ENCODE data around the gene RERE.

The RERE gene

DNA sequence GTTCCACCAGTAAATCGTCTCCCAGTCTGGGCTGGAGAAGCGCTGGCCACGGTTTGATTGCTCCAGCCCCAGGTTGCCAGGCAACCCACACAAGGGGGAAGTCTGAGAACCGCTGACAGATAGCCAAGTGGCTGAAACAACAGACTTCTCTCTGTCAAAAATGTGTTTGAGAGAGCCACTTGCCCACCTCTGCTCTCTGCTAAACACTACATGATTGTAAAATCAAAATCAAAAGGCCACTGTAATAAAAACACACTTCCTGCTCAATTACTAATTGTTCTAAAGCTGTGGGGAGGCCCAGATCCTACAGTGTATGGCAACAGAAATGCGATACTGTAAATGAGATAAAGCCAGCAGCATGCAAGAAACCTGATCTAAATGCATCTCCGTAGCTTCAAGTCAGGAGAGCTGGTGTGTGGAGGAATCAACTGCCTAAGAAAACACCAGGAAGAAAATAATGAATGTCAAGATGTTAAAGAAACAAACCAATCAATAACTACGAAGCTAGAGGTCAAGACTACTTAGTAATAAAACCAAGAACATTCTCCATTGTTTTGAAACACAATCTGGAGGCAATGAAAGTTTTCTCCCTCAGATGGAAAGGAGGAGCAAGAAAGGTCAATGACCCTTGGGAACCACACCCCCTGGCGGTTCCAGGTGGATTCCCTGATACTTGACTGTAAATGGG lies 378.3 kb downstream of the RERE start (continued):
- TF ChIP-seq ZNF112 (tag by site-specific recombination; IDR thresholded peaks at IDR 0.05), result no peak
- TF ChIP-seq, protein P1, sequence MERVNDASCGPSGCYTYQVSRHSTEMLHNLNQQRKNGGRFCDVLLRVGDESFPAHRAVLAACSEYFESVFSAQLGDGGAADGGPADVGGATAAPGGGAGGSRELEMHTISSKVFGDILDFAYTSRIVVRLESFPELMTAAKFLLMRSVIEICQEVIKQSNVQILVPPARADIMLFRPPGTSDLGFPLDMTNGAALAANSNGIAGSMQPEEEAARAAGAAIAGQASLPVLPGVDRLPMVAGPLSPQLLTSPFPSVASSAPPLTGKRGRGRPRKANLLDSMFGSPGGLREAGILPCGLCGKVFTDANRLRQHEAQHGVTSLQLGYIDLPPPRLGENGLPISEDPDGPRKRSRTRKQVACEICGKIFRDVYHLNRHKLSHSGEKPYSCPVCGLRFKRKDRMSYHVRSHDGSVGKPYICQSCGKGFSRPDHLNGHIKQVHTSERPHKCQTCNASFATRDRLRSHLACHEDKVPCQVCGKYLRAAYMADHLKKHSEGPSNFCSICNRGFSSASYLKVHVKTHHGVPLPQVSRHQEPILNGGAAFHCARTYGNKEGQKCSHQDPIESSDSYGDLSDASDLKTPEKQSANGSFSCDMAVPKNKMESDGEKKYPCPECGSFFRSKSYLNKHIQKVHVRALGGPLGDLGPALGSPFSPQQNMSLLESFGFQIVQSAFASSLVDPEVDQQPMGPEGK (tag by site-specific recombination; IDR thresholded peaks at IDR 0.05), result peak; percentile 77
- peak; percentile 84 for TF ChIP-seq ZNF501 (tag by site-specific recombination; IDR thresholded peaks at IDR 0.05)
- peak; percentile 41; the same call in 1 of the 2 replicates for TF ChIP-seq KLF16 (tag by site-specific recombination; IDR thresholded peaks at IDR 0.05)
- no peak for TF ChIP-seq HOXC10 (CRISPR knock-in tag; IDR thresholded peaks at IDR 0.05)
- TF ChIP-seq ZNF48 (tag by site-specific recombination; IDR thresholded peaks at IDR 0.05), result no peak
- TF ChIP-seq SP7 (tag by site-specific recombination; IDR thresholded peaks at IDR 0.05), result peak; percentile 99
- TF ChIP-seq ZNF544 (tag by site-specific recombination; IDR thresholded peaks at IDR 0.05), result no peak
- peak; percentile 97 for TF ChIP-seq ZIC2 (tag by site-specific recombination; IDR thresholded peaks at IDR 0.05)
- no peak for TF ChIP-seq ZNF140 (tag by site-specific recombination; IDR thresholded peaks at IDR 0.05)
- no peak for TF ChIP-seq ZBTB48 (tag by site-specific recombination; IDR thresholded peaks at IDR 0.05)
- TF ChIP-seq, protein P2, sequence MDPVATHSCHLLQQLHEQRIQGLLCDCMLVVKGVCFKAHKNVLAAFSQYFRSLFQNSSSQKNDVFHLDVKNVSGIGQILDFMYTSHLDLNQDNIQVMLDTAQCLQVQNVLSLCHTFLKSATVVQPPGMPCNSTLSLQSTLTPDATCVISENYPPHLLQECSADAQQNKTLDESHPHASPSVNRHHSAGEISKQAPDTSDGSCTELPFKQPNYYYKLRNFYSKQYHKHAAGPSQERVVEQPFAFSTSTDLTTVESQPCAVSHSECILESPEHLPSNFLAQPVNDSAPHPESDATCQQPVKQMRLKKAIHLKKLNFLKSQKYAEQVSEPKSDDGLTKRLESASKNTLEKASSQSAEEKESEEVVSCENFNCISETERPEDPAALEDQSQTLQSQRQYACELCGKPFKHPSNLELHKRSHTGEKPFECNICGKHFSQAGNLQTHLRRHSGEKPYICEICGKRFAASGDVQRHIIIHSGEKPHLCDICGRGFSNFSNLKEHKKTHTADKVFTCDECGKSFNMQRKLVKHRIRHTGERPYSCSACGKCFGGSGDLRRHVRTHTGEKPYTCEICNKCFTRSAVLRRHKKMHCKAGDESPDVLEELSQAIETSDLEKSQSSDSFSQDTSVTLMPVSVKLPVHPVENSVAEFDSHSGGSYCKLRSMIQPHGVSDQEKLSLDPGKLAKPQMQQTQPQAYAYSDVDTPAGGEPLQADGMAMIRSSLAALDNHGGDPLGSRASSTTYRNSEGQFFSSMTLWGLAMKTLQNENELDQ (tag by site-specific recombination; IDR thresholded peaks at IDR 0.05; ENCODE audit: low read depth), result no peak
- no peak for TF ChIP-seq ZNF121 (tag by site-specific recombination; IDR thresholded peaks at IDR 0.05)
- TF ChIP-seq ZNF664 (tag by site-specific recombination; IDR thresholded peaks at IDR 0.05), result peak; percentile 89
- TF ChIP-seq ZNF175 (tag by site-specific recombination; IDR thresholded peaks at IDR 0.05), result no peak
- TF ChIP-seq KLF9 (tag by site-specific recombination; IDR thresholded peaks at IDR 0.05; ENCODE audit: low read depth), result peak; percentile 78; the same call in 1 of the 2 replicates
- TF ChIP-seq YY1 (tag by site-specific recombination; IDR thresholded peaks at IDR 0.05), result peak; percentile 47
- peak; percentile 81 for TF ChIP-seq BCL11B (tag by site-specific recombination; IDR thresholded peaks at IDR 0.05; ENCODE audit: low read depth)
- peak; percentile 52; the same call in 1 of the 2 replicates for TF ChIP-seq ZNF626 (tag by site-specific recombination; IDR thresholded peaks at IDR 0.05)
- TF ChIP-seq ZNF571 (tag by site-specific recombination; IDR thresholded peaks at IDR 0.05), result no peak
- TF ChIP-seq ZNF837 (tag by site-specific recombination; IDR thresholded peaks at IDR 0.05), result no peak
- peak; percentile 77 for TF ChIP-seq ZBTB8A (tag by site-specific recombination; IDR thresholded peaks at IDR 0.05)
- TF ChIP-seq ZNF16 (tag by site-specific recombination; IDR thresholded peaks at IDR 0.05; ENCODE audit: low read depth), result no peak
- peak; percentile 73; the same call in 1 of the 2 replicates for TF ChIP-seq MZF1 (tag by site-specific recombination; IDR thresholded peaks at IDR 0.05; ENCODE audit: borderline replicate concordance)
- no peak for TF ChIP-seq ZNF549 (tag by site-specific recombination; IDR thresholded peaks at IDR 0.05)
- no peak for TF ChIP-seq ZNF157 (tag by site-specific recombination; IDR thresholded peaks at IDR 0.05)
- TF ChIP-seq ZNF146 (tag by site-specific recombination; IDR thresholded peaks at IDR 0.05), result peak; percentile 62
- TF ChIP-seq ZNF701 (tag by site-specific recombination; IDR thresholded peaks at IDR 0.05), result no peak
- no peak for TF ChIP-seq ZNF658 (tag by site-specific recombination; IDR thresholded peaks at IDR 0.05)
- TF ChIP-seq ZNF660 (tag by site-specific recombination; IDR thresholded peaks at IDR 0.05), result peak; percentile 59; the same call in 1 of the 2 replicates
- no peak for TF ChIP-seq ZNF221 (tag by site-specific recombination; IDR thresholded peaks at IDR 0.05; ENCODE audit: borderline replicate concordance)
- no peak for TF ChIP-seq SETDB1 (IDR thresholded peaks at IDR 0.05; ENCODE audit: insufficient read length, low read length)
- TF ChIP-seq, protein P3, sequence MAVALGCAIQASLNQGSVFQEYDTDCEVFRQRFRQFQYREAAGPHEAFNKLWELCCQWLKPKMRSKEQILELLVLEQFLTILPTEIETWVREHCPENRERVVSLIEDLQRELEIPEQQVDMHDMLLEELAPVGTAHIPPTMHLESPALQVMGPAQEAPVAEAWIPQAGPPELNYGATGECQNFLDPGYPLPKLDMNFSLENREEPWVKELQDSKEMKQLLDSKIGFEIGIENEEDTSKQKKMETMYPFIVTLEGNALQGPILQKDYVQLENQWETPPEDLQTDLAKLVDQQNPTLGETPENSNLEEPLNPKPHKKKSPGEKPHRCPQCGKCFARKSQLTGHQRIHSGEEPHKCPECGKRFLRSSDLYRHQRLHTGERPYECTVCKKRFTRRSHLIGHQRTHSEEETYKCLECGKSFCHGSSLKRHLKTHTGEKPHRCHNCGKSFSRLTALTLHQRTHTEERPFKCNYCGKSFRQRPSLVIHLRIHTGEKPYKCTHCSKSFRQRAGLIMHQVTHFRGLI (tag by site-specific recombination; IDR thresholded peaks at IDR 0.05), result peak; percentile 69
- TF ChIP-seq ZNF266 (tag by site-specific recombination; IDR thresholded peaks at IDR 0.05; ENCODE audit: low read depth), result no peak

All from HEK293 (cell line).